Globus pallidus (tissue), 1 donor: ENCODE measurements around the gene MYLK2.
"Not testable (repeated sequence)": the region's sequence is repeated elsewhere in the genome, so short reads cannot be mapped to it uniquely, and the experiment has no call there.

Source experiments
- DNase-seq: peaks from one replicate; pipeline ENCODE4 v3.0.0-alpha.2; 2015; ENCODE audit warnings: low spot score

The MYLK2 gene

GRCh38 chr20:31815408-31816188 lies 3.6 kb upstream of the MYLK2 start:
- no peak for DNase-seq

GRCh38 chr20:31816221-31816620 lies 2.9 kb upstream of the MYLK2 start:
- no peak for DNase-seq

- DNase-seq, result no peak
Observed at GRCh38 chr20:31817461-31817860, 1.7 kb upstream of the MYLK2 start.

GRCh38 chr20:31818376-31818908 lies 714 bp upstream of the MYLK2 start:
- DNase-seq, result no peak

GRCh38 chr20:31820228-31820627 lies 1.1 kb downstream of the MYLK2 start:
- DNase-seq, result no peak

- DNase-seq, result no peak
Observed at GRCh38 chr20:31821427-31821826, 2.3 kb downstream of the MYLK2 start.

- DNase-seq, result peak; percentile 38
Observed at GRCh38 chr20:31822421-31823330, 3.5 kb downstream of the MYLK2 start.

GRCh38 chr20:31823360-31824124 lies 4.4 kb downstream of the MYLK2 start:
- no peak for DNase-seq

- no peak for DNase-seq
Observed at GRCh38 chr20:31824125-31824485, 4.9 kb downstream of the MYLK2 start.

- no peak for DNase-seq
Observed at GRCh38 chr20:31824554-31825313, 5.6 kb downstream of the MYLK2 start.

GRCh38 chr20:31826074-31826473 lies 6.9 kb downstream of the MYLK2 start:
- DNase-seq, result no peak

- DNase-seq, result no peak
Observed at GRCh38 chr20:31827059-31827458, 7.9 kb downstream of the MYLK2 start.

- DNase-seq, result not testable (repeated sequence)
Observed at GRCh38 chr20:31828016-31828415, 8.9 kb downstream of the MYLK2 start.

GRCh38 chr20:31829731-31830130 lies 10.6 kb downstream of the MYLK2 start:
- DNase-seq, result no peak

- DNase-seq, result no peak
Observed at GRCh38 chr20:31830406-31830981, 11.3 kb downstream of the MYLK2 start.

GRCh38 chr20:31831211-31831610 lies 12.1 kb downstream of the MYLK2 start:
- DNase-seq, result no peak

GRCh38 chr20:31831771-31832306 lies 12.7 kb downstream of the MYLK2 start:
- no peak for DNase-seq

- no peak for DNase-seq
Observed at GRCh38 chr20:31833130-31833930, 14.2 kb downstream of the MYLK2 start.

GRCh38 chr20:31833931-31834521 lies 14.9 kb downstream of the MYLK2 start:
- no peak for DNase-seq
